ENCODE data around the gene CDK14.

- no peak for TF ChIP-seq POLR2A (IDR thresholded peaks at IDR 0.05)
- TF ChIP-seq CTCF (IDR thresholded peaks at IDR 0.05), result no peak
Observed at GRCh38 chr7:91169830-91170191, 573.7 kb downstream of the CDK14 start.

All from esophagus squamous epithelium (tissue), 4 donors.